ENCODE results near the gene CLSTN2. TPM values are rescaled to one million over a fixed set of nuclear protein-coding genes. Genes with fewer than 3 reads are reported as not detected.

CLSTN2 gene
- total and polyA plus RNA-seq, 2 donors from 2014 or later = 2.0 to 12.0 TPM

- no peak overlapping the region for H3K27ac ChIP-seq (ENCODE audit: low read depth in 2 of 2, low read length in 2 of 2)
- no peaks in the 10 kb centered on the region for H3K9me3 ChIP-seq (ENCODE audit: control insufficient read depth in 2 of 3, insufficient read depth in 1 of 3, low read length in 3 of 3)
- no peak for TF ChIP-seq CTCF (IDR thresholded peaks at IDR 0.05; ENCODE audit: borderline replicate concordance, extremely low read depth, insufficient read depth)
- no peak overlapping the region for H3K4me3 ChIP-seq (ENCODE audit: low read length in 3 of 3)
- H3K9ac ChIP-seq (ENCODE audit: low read length in 3 of 3) = no peak overlapping the region
- intact Hi-C loops (cut with DNase I) = no loop called here
- no peaks in the 10 kb centered on the region for H3K27me3 ChIP-seq (ENCODE audit: control insufficient read depth, insufficient read depth, low read length)
- no peak for DNase-seq
- no peaks in the 10 kb centered on the region for H3K36me3 ChIP-seq (ENCODE audit: control insufficient read depth in 2 of 3, insufficient read depth in 3 of 3, low read length in 3 of 3)
- FAIRE-seq = no peak
- peaks cover 0 to 2% (median 0%) of the 10 kb centered on the region in 3 donors for H3K4me1 ChIP-seq (ENCODE audit: control insufficient read depth in 2 of 3, insufficient read depth in 2 of 3, low read depth in 1 of 3, low read length in 3 of 3)
Observed at GRCh38 chr3:140088513-140088912, 153.5 kb downstream of the CLSTN2 start.

- Histone ChIP-seq H3K27ac (ENCODE audit: low read depth in 2 of 2, low read length in 2 of 2) (no peak overlapping the region), H3K36me3 (ENCODE audit: control insufficient read depth in 2 of 3, insufficient read depth in 3 of 3, low read length in 3 of 3) (no peaks in the 10 kb centered on the region), H3K4me1 (ENCODE audit: control insufficient read depth in 2 of 3, insufficient read depth in 2 of 3, low read depth in 1 of 3, low read length in 3 of 3) (peaks cover 0 to 5% (median 2%) of the 10 kb centered on the region in 3 donors), H3K9me3 (ENCODE audit: control insufficient read depth in 2 of 3, insufficient read depth in 1 of 3, low read length in 3 of 3) (no peaks in the 10 kb centered on the region), H3K27me3 (ENCODE audit: control insufficient read depth, insufficient read depth, low read length) (no peaks in the 10 kb centered on the region), H3K9ac (ENCODE audit: low read length in 3 of 3) (no peak overlapping the region), H3K4me3 (ENCODE audit: low read length in 3 of 3) (no peak overlapping the region)
- no peak for FAIRE-seq
- TF ChIP-seq CTCF (IDR thresholded peaks at IDR 0.05; ENCODE audit: borderline replicate concordance, extremely low read depth, insufficient read depth) = no peak
- intact Hi-C loops (cut with DNase I) = no loop called here
- no peak for DNase-seq
Observed at GRCh38 chr3:140089403-140090072, 154.6 kb downstream of the CLSTN2 start.

- intact Hi-C loops (cut with DNase I) = no loop called here
- Histone ChIP-seq H3K36me3 (ENCODE audit: control insufficient read depth in 2 of 3, insufficient read depth in 3 of 3, low read length in 3 of 3) (no peaks in the 10 kb centered on the region), H3K9me3 (ENCODE audit: control insufficient read depth in 2 of 3, insufficient read depth in 1 of 3, low read length in 3 of 3) (no peaks in the 10 kb centered on the region), H3K4me3 (ENCODE audit: low read length in 3 of 3) (no peak overlapping the region), H3K27ac (ENCODE audit: low read depth in 2 of 2, low read length in 2 of 2) (no peak overlapping the region), H3K4me1 (ENCODE audit: control insufficient read depth in 2 of 3, insufficient read depth in 2 of 3, low read depth in 1 of 3, low read length in 3 of 3) (peaks cover 0 to 5% (median 2%) of the 10 kb centered on the region in 3 donors), H3K27me3 (ENCODE audit: control insufficient read depth, insufficient read depth, low read length) (no peaks in the 10 kb centered on the region), H3K9ac (ENCODE audit: low read length in 3 of 3) (no peak overlapping the region)
- FAIRE-seq = no peak
- no peak for TF ChIP-seq CTCF (IDR thresholded peaks at IDR 0.05; ENCODE audit: borderline replicate concordance, extremely low read depth, insufficient read depth)
- no peak for DNase-seq
Observed at GRCh38 chr3:140091143-140091542, 156.2 kb downstream of the CLSTN2 start.

Data from kidney (tissue), 14 donors.